ENCODE results near the gene DDX17.

- TF ChIP-seq CTCF (conservative IDR thresholded peaks at IDR 0.05): no peak
- no peak for TF ChIP-seq ZFX (IDR thresholded peaks at IDR 0.05)
Observed at GRCh38 chr22:38455530-38456271, 50.4 kb downstream of the DDX17 start.
